ENCODE measurements around the gene CACNA2D3.

Gene CACNA2D3

GRCh38 chr3:54191220-54191619 is 68.9 kb downstream of the CACNA2D3 start:
- H3K4me3 ChIP-seq (ENCODE audit: control insufficient read depth, low read depth, low read length) = no peak overlapping the region
- no peak for TF ChIP-seq CTCF (IDR thresholded peaks at IDR 0.05; ENCODE audit: control insufficient read depth, insufficient read depth, low read depth, low read length, missing control alignments)
- no peak for DNase-seq (ENCODE audit: low read depth)

GRCh38 chr3:54192026-54192425 is 69.7 kb downstream of the CACNA2D3 start:
- no peak for TF ChIP-seq CTCF (IDR thresholded peaks at IDR 0.05; ENCODE audit: control insufficient read depth, insufficient read depth, low read depth, low read length, missing control alignments)
- DNase-seq (ENCODE audit: low read depth) = no peak
- H3K4me3 ChIP-seq (ENCODE audit: control insufficient read depth, low read depth, low read length) = no peak overlapping the region

GRCh38 chr3:54193093-54193492 is 70.7 kb downstream of the CACNA2D3 start:
- H3K4me3 ChIP-seq (ENCODE audit: control insufficient read depth, low read depth, low read length) = no peak overlapping the region
- DNase-seq (ENCODE audit: low read depth) = no peak
- TF ChIP-seq CTCF (IDR thresholded peaks at IDR 0.05; ENCODE audit: control insufficient read depth, insufficient read depth, low read depth, low read length, missing control alignments) = no peak

- no peak for TF ChIP-seq CTCF (IDR thresholded peaks at IDR 0.05; ENCODE audit: control insufficient read depth, insufficient read depth, low read depth, low read length, missing control alignments)
- DNase-seq (ENCODE audit: low read depth) = no peak
These were observed 74.1 kb downstream of the CACNA2D3 start for GRCh38 chr3:54196360-54196991.

GRCh38 chr3:54197509-54197908 is 75.2 kb downstream of the CACNA2D3 start:
- DNase-seq (ENCODE audit: low read depth) = no peak
- no peak for TF ChIP-seq CTCF (IDR thresholded peaks at IDR 0.05; ENCODE audit: control insufficient read depth, insufficient read depth, low read depth, low read length, missing control alignments)

More at GRCh38 chr3:54196360-54196991, 74.1 kb downstream of the CACNA2D3 start:
- no peak overlapping the region for H3K4me3 ChIP-seq (ENCODE audit: control insufficient read depth, low read depth, low read length)

GRCh38 chr3:54198556-54198955 is 76.2 kb downstream of the CACNA2D3 start:
- no peak for DNase-seq (ENCODE audit: low read depth)
- H3K4me3 ChIP-seq (ENCODE audit: control insufficient read depth, low read depth, low read length) = no peak overlapping the region
- TF ChIP-seq CTCF (IDR thresholded peaks at IDR 0.05; ENCODE audit: control insufficient read depth, insufficient read depth, low read depth, low read length, missing control alignments) = no peak

More at GRCh38 chr3:54197509-54197908, 75.2 kb downstream of the CACNA2D3 start:
- H3K4me3 ChIP-seq (ENCODE audit: control insufficient read depth, low read depth, low read length) = no peak overlapping the region

All from AG09309 (cell line).